ENCODE results near the gene COL8A2. TPM values are rescaled to one million over a fixed set of nuclear protein-coding genes. Genes with fewer than 3 reads are reported as not detected.
A peak's percentile ranks its signal among the peaks of the same experiment; 100 is the strongest.

Gene COL8A2
- total RNA-seq, 1 donor from 2014 or later: 10.1 TPM

DNA sequence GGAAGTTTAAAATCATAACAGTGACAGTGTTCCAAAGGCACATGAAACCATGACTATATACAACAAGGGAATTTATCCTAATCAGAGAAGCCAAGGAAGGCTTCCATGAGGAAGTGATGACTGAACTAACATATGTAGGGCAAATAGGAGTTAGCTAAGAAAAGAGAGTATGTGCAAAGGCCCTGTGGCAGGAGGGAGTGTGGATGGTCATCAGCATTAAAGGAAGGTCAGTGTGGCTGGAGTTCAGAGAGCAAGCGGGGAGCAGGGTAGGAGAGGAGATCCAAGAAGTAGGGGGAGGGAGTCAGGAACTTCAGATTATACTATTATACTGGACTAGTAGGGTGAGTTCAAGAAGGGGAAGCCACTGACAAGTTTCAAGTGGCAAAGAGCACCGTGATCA lies 39.3 kb upstream of the COL8A2 start:
- TF ChIP-seq, protein P1, sequence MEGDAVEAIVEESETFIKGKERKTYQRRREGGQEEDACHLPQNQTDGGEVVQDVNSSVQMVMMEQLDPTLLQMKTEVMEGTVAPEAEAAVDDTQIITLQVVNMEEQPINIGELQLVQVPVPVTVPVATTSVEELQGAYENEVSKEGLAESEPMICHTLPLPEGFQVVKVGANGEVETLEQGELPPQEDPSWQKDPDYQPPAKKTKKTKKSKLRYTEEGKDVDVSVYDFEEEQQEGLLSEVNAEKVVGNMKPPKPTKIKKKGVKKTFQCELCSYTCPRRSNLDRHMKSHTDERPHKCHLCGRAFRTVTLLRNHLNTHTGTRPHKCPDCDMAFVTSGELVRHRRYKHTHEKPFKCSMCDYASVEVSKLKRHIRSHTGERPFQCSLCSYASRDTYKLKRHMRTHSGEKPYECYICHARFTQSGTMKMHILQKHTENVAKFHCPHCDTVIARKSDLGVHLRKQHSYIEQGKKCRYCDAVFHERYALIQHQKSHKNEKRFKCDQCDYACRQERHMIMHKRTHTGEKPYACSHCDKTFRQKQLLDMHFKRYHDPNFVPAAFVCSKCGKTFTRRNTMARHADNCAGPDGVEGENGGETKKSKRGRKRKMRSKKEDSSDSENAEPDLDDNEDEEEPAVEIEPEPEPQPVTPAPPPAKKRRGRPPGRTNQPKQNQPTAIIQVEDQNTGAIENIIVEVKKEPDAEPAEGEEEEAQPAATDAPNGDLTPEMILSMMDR (IDR thresholded peaks at IDR 0.05): no peak
- no peak for DNase-seq (ENCODE audit: extremely low spot score, unreplicated experiment)
- Mint-ChIP-seq H3K4me3 (ENCODE audit: unreplicated experiment) (no peak overlapping the region), H3K9me3 (ENCODE audit: unreplicated experiment) (no peaks in the 10 kb centered on the region), H3K36me3 (ENCODE audit: unreplicated experiment) (peaks cover 13% of the 10 kb centered on the region), H3K27ac (ENCODE audit: unreplicated experiment) (no peak overlapping the region), H3K27me3 (ENCODE audit: unreplicated experiment) (no peaks in the 10 kb centered on the region), H3K4me1 (ENCODE audit: unreplicated experiment) (peaks cover 51% of the 10 kb centered on the region)

DNA sequence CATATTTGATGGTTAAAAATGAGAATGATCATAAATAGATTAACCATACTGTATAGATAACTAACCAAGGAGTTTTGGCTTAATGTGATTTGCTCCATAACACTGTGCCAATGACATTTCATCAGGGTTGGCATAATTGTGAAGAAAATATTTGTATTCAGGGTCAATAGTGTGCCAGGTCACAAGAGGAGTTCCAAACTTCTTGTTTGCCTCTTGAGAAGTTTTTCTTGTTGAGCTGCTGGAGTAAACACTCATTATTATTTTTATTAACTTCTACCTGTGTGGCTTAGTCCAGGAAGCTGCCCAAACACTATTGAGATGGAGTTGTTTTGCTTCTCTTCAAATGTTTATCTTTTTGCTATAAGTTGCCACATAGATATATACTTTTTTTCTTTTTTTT lies 38.4 kb upstream of the COL8A2 start:
- no peak overlapping the region for H3K27ac Mint-ChIP-seq (ENCODE audit: unreplicated experiment)
- TF ChIP-seq, protein P1 (IDR thresholded peaks at IDR 0.05): no peak
- no peak for DNase-seq (ENCODE audit: extremely low spot score, unreplicated experiment)
- no peaks in the 10 kb centered on the region for H3K9me3 Mint-ChIP-seq (ENCODE audit: unreplicated experiment)
- H3K4me3 Mint-ChIP-seq (ENCODE audit: unreplicated experiment): no peak overlapping the region
- peaks cover 15% of the 10 kb centered on the region for H3K36me3 Mint-ChIP-seq (ENCODE audit: unreplicated experiment)
- H3K27me3 Mint-ChIP-seq (ENCODE audit: unreplicated experiment): no peaks in the 10 kb centered on the region
- H3K4me1 Mint-ChIP-seq (ENCODE audit: unreplicated experiment): peaks cover 56% of the 10 kb centered on the region

GRCh38 chr1:36162680-36163239 lies 37.7 kb upstream of the COL8A2 start:
- H3K27me3 Mint-ChIP-seq (ENCODE audit: unreplicated experiment): no peaks in the 10 kb centered on the region
- peaks cover 60% of the 10 kb centered on the region for H3K4me1 Mint-ChIP-seq (ENCODE audit: unreplicated experiment)
- no peak overlapping the region for H3K4me3 Mint-ChIP-seq (ENCODE audit: unreplicated experiment)
- peak overlapping the region; percentile 56 for H3K27ac Mint-ChIP-seq (ENCODE audit: unreplicated experiment)
- TF ChIP-seq, protein P1 (IDR thresholded peaks at IDR 0.05): no peak
- no peaks in the 10 kb centered on the region for H3K9me3 Mint-ChIP-seq (ENCODE audit: unreplicated experiment)
- peaks cover 13% of the 10 kb centered on the region for H3K36me3 Mint-ChIP-seq (ENCODE audit: unreplicated experiment)
- DNase-seq (ENCODE audit: extremely low spot score, unreplicated experiment): no peak

- H3K36me3 Mint-ChIP-seq (ENCODE audit: unreplicated experiment): peaks cover 11% of the 10 kb centered on the region
- H3K27me3 Mint-ChIP-seq (ENCODE audit: unreplicated experiment): no peaks in the 10 kb centered on the region
- H3K27ac Mint-ChIP-seq (ENCODE audit: unreplicated experiment): peak overlapping the region; percentile 89
- peaks cover 65% of the 10 kb centered on the region for H3K4me1 Mint-ChIP-seq (ENCODE audit: unreplicated experiment)
- TF ChIP-seq, protein P1 (IDR thresholded peaks at IDR 0.05): no peak
- no peak for DNase-seq (ENCODE audit: extremely low spot score, unreplicated experiment)
- peak overlapping the region; percentile 74 for H3K4me3 Mint-ChIP-seq (ENCODE audit: unreplicated experiment)
- no peaks in the 10 kb centered on the region for H3K9me3 Mint-ChIP-seq (ENCODE audit: unreplicated experiment)
Measured at GRCh38 chr1:36161641-36162531, 36.9 kb upstream of the COL8A2 start.

DNA sequence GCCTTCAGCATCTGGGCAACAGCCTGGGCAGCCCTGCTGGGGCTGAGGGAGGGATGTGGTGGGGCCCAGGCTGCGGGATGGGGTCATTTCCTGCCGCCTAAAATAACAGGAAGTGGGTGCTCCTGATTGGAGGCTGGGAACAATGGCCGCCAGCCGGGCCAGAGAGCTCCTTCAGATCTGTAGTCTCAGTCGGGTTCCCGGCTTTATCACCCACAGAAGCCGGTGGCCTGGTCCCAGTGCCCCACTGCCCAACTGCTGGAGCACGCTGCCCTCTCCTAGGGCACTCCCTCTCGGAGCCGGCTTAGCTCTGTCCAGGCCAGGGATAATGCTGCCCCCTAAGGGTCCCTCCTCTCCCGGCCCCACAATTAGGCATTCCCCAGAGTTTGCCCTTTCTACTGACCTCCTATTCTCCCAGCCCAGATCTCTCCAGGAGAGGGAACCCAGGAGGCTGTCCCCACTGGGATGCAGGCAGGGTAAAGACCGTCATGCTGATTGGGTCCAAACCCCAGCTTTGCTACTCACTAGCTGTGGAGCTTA lies 36.0 kb upstream of the COL8A2 start:
- Mint-ChIP-seq H3K4me1 (ENCODE audit: unreplicated experiment) (peaks cover 61% of the 10 kb centered on the region), H3K4me3 (ENCODE audit: unreplicated experiment) (peak overlapping the region; percentile 74), H3K27me3 (ENCODE audit: unreplicated experiment) (no peaks in the 10 kb centered on the region), H3K9me3 (ENCODE audit: unreplicated experiment) (no peaks in the 10 kb centered on the region), H3K36me3 (ENCODE audit: unreplicated experiment) (peaks cover 8% of the 10 kb centered on the region), H3K27ac (ENCODE audit: unreplicated experiment) (peak overlapping the region; percentile 89)
- TF ChIP-seq, protein P1 (IDR thresholded peaks at IDR 0.05): peak; percentile 50
- no peak for DNase-seq (ENCODE audit: extremely low spot score, unreplicated experiment)
